ENCODE results near the gene RNF19B. TPM values are rescaled to one million over a fixed set of nuclear protein-coding genes. Genes with fewer than 3 reads are reported as not detected.

The RNF19B gene
- total and polyA plus RNA-seq, 4 donors = 13.6 to 35.5 (median 27.7) TPM

DNA sequence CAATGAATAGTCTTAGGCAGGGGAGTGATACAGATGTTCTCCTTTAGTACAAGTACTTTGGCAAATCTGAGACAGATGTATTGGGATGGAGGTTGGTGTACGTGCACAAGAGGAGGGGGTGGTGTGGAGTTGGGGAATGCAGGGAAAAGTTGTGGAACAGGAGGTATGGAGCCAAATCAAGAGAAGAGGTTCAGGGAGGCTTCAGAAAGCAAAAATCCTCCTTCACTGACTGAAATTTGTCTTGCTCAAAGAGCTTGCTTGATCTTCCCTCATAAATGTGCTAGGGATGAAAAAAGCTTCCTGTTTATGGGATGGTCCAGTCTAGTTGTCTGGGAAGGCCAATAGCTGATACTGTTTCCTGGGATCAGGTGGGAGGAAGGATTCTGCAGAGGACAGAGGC is 5.8 kb downstream of the RNF19B start:
- peaks cover 17% of the 10 kb centered on the region for H3K4me1 ChIP-seq (ENCODE audit: control insufficient read depth, insufficient read depth, low read length)
- no peaks in the 10 kb centered on the region for H3K36me3 ChIP-seq (ENCODE audit: control insufficient read depth, insufficient read depth, low read length)
- DNase-seq (ENCODE audit: low read depth in 4 of 6, low spot score in 6 of 6) = no peak
- 77% methylated on average over 1 of the region's 1 CpG for WGBS (ENCODE audit: insufficient coverage)
- H3K9me3 ChIP-seq (ENCODE audit: control insufficient read depth, insufficient read depth, low read length) = no peaks in the 10 kb centered on the region
- H3K27ac ChIP-seq (ENCODE audit: low read depth, low read length) = no peak overlapping the region
- no peak overlapping the region for H3K4me3 ChIP-seq (ENCODE audit: low read depth, low read length)
- no peaks in the 10 kb centered on the region for H3K27me3 ChIP-seq (ENCODE audit: control insufficient read depth, insufficient read depth, low read length)

DNA sequence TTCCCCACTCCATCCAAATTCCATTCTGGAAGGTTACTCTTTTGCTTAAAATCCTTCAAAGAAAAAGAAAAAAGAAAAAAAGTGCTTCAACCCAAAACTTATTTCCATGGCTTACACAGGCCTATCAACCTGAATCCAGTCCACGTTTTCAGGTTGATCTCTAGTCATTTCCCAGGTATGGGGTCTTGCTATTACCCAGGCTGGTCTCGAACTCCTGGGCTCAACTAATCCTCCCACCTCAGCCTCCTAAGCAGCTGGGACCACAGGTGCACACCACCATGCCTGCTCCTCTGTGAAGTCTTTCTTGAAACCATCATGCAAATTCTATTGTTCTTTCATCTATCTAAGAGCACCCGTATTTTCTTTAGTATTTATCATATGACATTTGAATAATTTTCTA is 7.6 kb downstream of the RNF19B start:
- no peaks in the 10 kb centered on the region for H3K9me3 ChIP-seq (ENCODE audit: control insufficient read depth, insufficient read depth, low read length)
- H3K27ac ChIP-seq (ENCODE audit: low read depth, low read length) = no peak overlapping the region
- peaks cover 8% of the 10 kb centered on the region for H3K4me1 ChIP-seq (ENCODE audit: control insufficient read depth, insufficient read depth, low read length)
- no peaks in the 10 kb centered on the region for H3K27me3 ChIP-seq (ENCODE audit: control insufficient read depth, insufficient read depth, low read length)
- no peak overlapping the region for H3K4me3 ChIP-seq (ENCODE audit: low read depth, low read length)
- WGBS (ENCODE audit: insufficient coverage) = 70% methylated on average over 2 of the region's 3 CpGs
- no peaks in the 10 kb centered on the region for H3K36me3 ChIP-seq (ENCODE audit: control insufficient read depth, insufficient read depth, low read length)
- DNase-seq (ENCODE audit: low read depth in 4 of 6, low spot score in 6 of 6) = no peak

DNA sequence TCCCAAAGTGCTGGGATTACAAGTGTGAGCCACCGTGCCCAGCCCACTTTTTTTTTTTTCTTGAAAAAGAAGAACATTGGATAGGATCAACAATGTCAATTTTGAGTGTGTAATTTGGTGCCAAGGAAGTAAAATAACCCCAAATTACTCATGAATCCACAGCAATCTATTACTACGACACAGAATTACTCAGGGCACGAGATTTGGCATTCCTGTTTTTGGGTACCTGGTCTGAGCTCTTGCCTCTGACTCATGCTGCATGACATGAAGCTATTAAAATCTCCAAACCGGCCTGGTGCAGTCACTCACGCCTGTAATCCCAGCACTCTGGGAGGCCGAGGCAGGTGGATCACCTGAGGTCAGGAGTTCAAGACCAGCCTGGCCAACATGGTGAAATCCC is 10.4 kb downstream of the RNF19B start:
- peaks cover 4% of the 10 kb centered on the region for H3K36me3 ChIP-seq (ENCODE audit: control insufficient read depth, insufficient read depth, low read length)
- no peak overlapping the region for H3K4me3 ChIP-seq (ENCODE audit: low read depth, low read length)
- H3K9me3 ChIP-seq (ENCODE audit: control insufficient read depth, insufficient read depth, low read length) = no peaks in the 10 kb centered on the region
- WGBS (ENCODE audit: insufficient coverage) = 100% methylated on average over 5 of the region's 6 CpGs
- no peaks in the 10 kb centered on the region for H3K27me3 ChIP-seq (ENCODE audit: control insufficient read depth, insufficient read depth, low read length)
- DNase-seq (ENCODE audit: low read depth in 4 of 6, low spot score in 6 of 6) = no peak
- no peak overlapping the region for H3K27ac ChIP-seq (ENCODE audit: low read depth, low read length)
- H3K4me1 ChIP-seq (ENCODE audit: control insufficient read depth, insufficient read depth, low read length) = no peaks in the 10 kb centered on the region

DNA sequence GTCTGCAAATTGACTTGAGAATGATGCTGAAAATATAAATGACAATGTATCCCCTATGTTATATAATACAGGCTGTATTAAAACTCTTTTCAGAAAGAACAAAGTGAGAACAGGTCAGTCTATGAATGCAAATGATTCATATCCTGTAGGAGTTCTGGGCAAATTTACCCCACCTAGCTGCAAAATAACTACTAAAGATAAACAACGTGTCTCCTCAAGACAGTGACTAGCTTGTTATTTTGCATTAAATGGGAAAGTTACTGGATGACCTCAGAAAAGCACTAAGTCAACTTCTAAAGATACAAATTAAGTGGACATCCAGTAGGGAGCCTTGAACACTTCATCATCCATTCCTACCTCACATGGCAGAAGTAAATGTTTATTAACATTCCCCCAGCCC is 11.1 kb downstream of the RNF19B start:
- WGBS (ENCODE audit: insufficient coverage) = no CpG with 5 or more reads among the region's 1 CpG
- H3K4me1 ChIP-seq (ENCODE audit: control insufficient read depth, insufficient read depth, low read length) = no peaks in the 10 kb centered on the region
- H3K27ac ChIP-seq (ENCODE audit: low read depth, low read length) = no peak overlapping the region
- H3K36me3 ChIP-seq (ENCODE audit: control insufficient read depth, insufficient read depth, low read length) = peaks cover 4% of the 10 kb centered on the region
- H3K27me3 ChIP-seq (ENCODE audit: control insufficient read depth, insufficient read depth, low read length) = no peaks in the 10 kb centered on the region
- no peak for DNase-seq (ENCODE audit: low read depth in 4 of 6, low spot score in 6 of 6)
- no peak overlapping the region for H3K4me3 ChIP-seq (ENCODE audit: low read depth, low read length)
- H3K9me3 ChIP-seq (ENCODE audit: control insufficient read depth, insufficient read depth, low read length) = no peaks in the 10 kb centered on the region

DNA sequence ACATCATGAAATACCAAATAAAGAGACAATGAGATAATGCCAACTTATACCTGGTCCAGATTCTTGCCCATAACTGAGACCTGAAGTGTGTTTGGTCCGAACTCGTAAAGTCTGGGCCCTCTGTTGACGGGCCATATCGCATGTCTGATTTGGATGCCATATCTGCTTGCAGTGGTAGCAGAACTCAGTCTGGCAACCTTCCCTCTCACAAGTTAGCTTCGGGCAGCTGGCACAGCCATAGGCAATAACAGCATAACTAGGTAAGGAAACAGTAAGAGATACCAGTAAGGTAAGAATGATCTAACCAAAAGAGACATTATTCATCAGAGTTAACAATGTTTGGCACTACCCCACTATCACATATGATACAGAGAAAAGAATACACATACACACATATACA is 15.1 kb downstream of the RNF19B start:
- Histone ChIP-seq H3K4me1 (ENCODE audit: control insufficient read depth, insufficient read depth, low read length) (no peaks in the 10 kb centered on the region), H3K27me3 (ENCODE audit: control insufficient read depth, insufficient read depth, low read length) (no peaks in the 10 kb centered on the region), H3K36me3 (ENCODE audit: control insufficient read depth, insufficient read depth, low read length) (peaks cover 13% of the 10 kb centered on the region), H3K27ac (ENCODE audit: low read depth, low read length) (no peak overlapping the region), H3K9me3 (ENCODE audit: control insufficient read depth, insufficient read depth, low read length) (no peaks in the 10 kb centered on the region), H3K4me3 (ENCODE audit: low read depth, low read length) (no peak overlapping the region)
- 87% methylated on average over 4 of the region's 5 CpGs for WGBS (ENCODE audit: insufficient coverage)
- DNase-seq (ENCODE audit: low read depth in 4 of 6, low spot score in 6 of 6) = no peak

DNA sequence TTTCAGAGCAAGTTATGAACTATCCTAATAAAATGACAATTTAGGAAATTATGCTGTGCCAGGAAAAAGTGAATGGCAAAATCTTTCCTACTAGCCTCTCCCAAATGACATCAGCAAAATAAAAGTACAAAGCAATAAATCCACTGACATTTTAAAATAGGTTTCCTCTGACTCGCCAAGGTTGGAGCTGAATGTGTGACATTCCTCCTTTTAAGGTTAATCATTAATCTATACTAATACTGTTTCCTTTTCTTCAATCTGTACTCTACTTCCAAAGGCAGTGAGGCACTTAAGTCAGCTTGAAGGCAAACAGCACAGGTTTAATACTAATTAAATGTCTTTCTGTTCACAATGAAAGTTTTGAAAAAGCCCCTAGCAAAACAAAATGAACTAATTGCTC is 15.7 kb downstream of the RNF19B start:
- no peak overlapping the region for H3K27ac ChIP-seq (ENCODE audit: low read depth, low read length)

DNA sequence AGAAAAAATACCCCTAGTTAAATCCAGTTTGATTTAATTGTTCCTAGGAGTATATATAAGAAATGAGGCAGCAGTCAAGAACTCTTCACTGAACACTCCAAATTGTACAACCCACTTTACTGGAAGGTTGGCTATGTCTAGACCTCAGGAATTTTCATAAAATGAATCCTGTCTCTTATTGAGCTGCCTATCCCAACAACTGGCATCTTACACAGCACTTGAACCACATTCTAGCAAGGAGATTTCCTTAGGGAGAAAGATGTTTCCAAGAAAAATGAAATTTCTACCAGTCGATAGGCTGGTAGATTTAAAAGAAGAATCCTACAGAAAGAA is 16.3 kb downstream of the RNF19B start:
- Histone ChIP-seq H3K36me3 (ENCODE audit: control insufficient read depth, insufficient read depth, low read length) (peaks cover 21% of the 10 kb centered on the region), H3K4me1 (ENCODE audit: control insufficient read depth, insufficient read depth, low read length) (no peaks in the 10 kb centered on the region), H3K27me3 (ENCODE audit: control insufficient read depth, insufficient read depth, low read length) (no peaks in the 10 kb centered on the region), H3K9me3 (ENCODE audit: control insufficient read depth, insufficient read depth, low read length) (no peaks in the 10 kb centered on the region), H3K4me3 (ENCODE audit: low read depth, low read length) (no peak overlapping the region), H3K27ac (ENCODE audit: low read depth, low read length) (no peak overlapping the region)
- WGBS (ENCODE audit: insufficient coverage) = no CpG with 5 or more reads among the region's 1 CpG
- no peak for DNase-seq (ENCODE audit: low read depth in 4 of 6, low spot score in 6 of 6)

More for the DNA sequence above, 15.7 kb downstream of the RNF19B start:
- DNase-seq (ENCODE audit: low read depth in 4 of 6, low spot score in 6 of 6) = no peak
- Histone ChIP-seq H3K27me3 (ENCODE audit: control insufficient read depth, insufficient read depth, low read length) (no peaks in the 10 kb centered on the region), H3K36me3 (ENCODE audit: control insufficient read depth, insufficient read depth, low read length) (peaks cover 15% of the 10 kb centered on the region), H3K4me1 (ENCODE audit: control insufficient read depth, insufficient read depth, low read length) (no peaks in the 10 kb centered on the region), H3K9me3 (ENCODE audit: control insufficient read depth, insufficient read depth, low read length) (no peaks in the 10 kb centered on the region), H3K4me3 (ENCODE audit: low read depth, low read length) (no peak overlapping the region)
- no CpG with 5 or more reads among the region's 1 CpG for WGBS (ENCODE audit: insufficient coverage)

DNA sequence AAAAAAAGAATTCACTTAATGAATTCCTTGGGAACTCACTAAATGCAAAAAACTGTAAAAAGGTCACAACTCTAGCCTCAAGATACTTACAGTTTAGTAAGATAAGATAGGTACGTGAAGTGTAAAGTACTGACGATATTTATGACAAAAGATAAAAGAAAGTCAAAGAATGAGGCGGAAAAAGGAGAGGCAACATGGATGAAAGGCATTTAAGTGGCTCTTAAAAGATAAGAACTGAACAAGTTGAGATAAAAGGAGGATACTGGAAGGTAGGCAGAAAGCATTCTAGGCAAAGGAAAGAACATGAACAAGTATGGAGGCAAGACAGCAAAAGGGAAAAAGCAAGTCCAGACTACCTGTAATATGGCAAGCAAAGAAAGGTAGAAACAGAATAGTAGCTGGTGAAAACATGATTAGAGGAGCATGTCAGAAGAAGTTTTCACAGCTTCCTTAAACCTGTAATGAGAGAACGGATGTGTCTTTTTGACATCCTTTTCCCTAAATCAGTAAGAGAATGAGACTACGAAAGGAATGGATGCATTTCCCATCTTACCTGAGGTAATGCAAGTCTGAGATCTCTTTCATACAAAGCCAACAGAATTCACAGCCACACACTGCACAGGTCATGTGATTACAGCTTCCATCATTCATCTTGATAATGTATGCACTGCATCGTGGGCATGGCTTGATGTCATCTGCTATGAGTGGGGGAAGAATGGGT is 16.8 kb downstream of the RNF19B start:
- no peak for DNase-seq (ENCODE audit: low read depth in 4 of 6, low spot score in 6 of 6)
- Histone ChIP-seq H3K27me3 (ENCODE audit: control insufficient read depth, insufficient read depth, low read length) (no peaks in the 10 kb centered on the region), H3K36me3 (ENCODE audit: control insufficient read depth, insufficient read depth, low read length) (peaks cover 26% of the 10 kb centered on the region), H3K4me1 (ENCODE audit: control insufficient read depth, insufficient read depth, low read length) (no peaks in the 10 kb centered on the region), H3K9me3 (ENCODE audit: control insufficient read depth, insufficient read depth, low read length) (no peaks in the 10 kb centered on the region), H3K27ac (ENCODE audit: low read depth, low read length) (no peak overlapping the region), H3K4me3 (ENCODE audit: low read depth, low read length) (no peak overlapping the region)
- 92% methylated on average over 3 of the region's 6 CpGs for WGBS (ENCODE audit: insufficient coverage)

DNA sequence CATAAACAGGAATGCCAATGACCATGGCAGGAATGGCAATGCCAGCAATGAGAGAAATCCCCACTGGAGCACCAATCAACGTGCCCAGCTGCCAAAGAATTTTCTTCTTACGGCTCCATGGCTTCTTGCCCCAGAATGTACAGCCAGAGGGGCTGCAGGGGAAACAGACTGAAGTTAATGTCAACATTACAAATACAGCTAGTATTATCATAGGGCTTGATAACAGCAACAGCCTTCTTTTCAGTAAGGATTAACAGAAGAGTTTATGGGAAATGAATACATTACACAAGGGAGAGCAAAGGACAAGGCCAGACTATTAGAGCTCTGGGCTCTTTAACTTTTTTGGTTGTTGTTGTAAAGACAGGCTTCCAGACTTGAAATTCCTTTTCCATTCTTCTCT is 18.2 kb downstream of the RNF19B start:
- peaks cover 40% of the 10 kb centered on the region for H3K36me3 ChIP-seq (ENCODE audit: control insufficient read depth, insufficient read depth, low read length)
- H3K27ac ChIP-seq (ENCODE audit: low read depth, low read length) = no peak overlapping the region
- no peak overlapping the region for H3K4me3 ChIP-seq (ENCODE audit: low read depth, low read length)
- no peaks in the 10 kb centered on the region for H3K27me3 ChIP-seq (ENCODE audit: control insufficient read depth, insufficient read depth, low read length)
- no peak for DNase-seq (ENCODE audit: low read depth in 4 of 6, low spot score in 6 of 6)
- WGBS (ENCODE audit: insufficient coverage) = no CpG with 5 or more reads among the region's 2 CpGs
- no peaks in the 10 kb centered on the region for H3K9me3 ChIP-seq (ENCODE audit: control insufficient read depth, insufficient read depth, low read length)
- H3K4me1 ChIP-seq (ENCODE audit: control insufficient read depth, insufficient read depth, low read length) = no peaks in the 10 kb centered on the region

DNA sequence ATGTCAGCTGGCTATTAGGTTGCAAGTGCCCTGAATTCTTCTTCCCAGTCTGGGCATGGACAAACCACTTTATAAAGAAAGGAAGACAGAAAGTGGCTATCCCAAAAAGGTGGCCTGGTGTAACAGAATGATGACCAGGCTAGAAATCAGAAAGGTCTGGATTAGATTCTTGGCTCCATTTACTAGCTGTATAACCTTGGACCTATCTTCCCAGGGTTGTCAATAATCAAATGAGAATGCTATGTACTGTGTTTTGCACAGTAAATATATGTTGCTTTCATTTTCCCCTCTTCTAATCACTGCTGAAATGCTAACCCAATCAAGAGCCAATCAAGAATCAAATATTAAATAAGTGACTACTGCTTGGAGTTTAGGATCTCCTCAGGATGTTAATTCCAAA is 20.4 kb downstream of the RNF19B start:
- Histone ChIP-seq H3K36me3 (ENCODE audit: control insufficient read depth, insufficient read depth, low read length) (peaks cover 47% of the 10 kb centered on the region), H3K27ac (ENCODE audit: low read depth, low read length) (no peak overlapping the region)

More for the DNA sequence above, 20.4 kb downstream of the RNF19B start:
- no peak for DNase-seq (ENCODE audit: low read depth in 4 of 6, low spot score in 6 of 6)
- H3K4me3 ChIP-seq (ENCODE audit: low read depth, low read length) = no peak overlapping the region
- no peaks in the 10 kb centered on the region for H3K9me3 ChIP-seq (ENCODE audit: control insufficient read depth, insufficient read depth, low read length)
- no peaks in the 10 kb centered on the region for H3K27me3 ChIP-seq (ENCODE audit: control insufficient read depth, insufficient read depth, low read length)
- H3K4me1 ChIP-seq (ENCODE audit: control insufficient read depth, insufficient read depth, low read length) = no peaks in the 10 kb centered on the region
